Endothelial cell (in vitro differentiated cells): ENCODE data around the gene FAM222B. TPM values are rescaled to one million over a fixed set of nuclear protein-coding genes. Genes with fewer than 3 reads are reported as not detected.

Source experiments
- DNase-seq: peaks from one replicate; pipeline ENCODE4 v3.0.0; 2021; ENCODE audit warnings: low spot score
- H3K27ac Mint-ChIP-seq: one replicate; pipeline ENCODE4 v1.8.0; 2021; ENCODE audit warnings: mixed read lengths, inconsistent platforms; ENCODE audit not compliant: unreplicated experiment
- H3K27me3 Mint-ChIP-seq: one replicate; pipeline ENCODE4 v1.8.0; 2021; ENCODE audit warnings: mild to moderate bottlenecking, moderate library complexity, mixed read lengths, inconsistent platforms; ENCODE audit not compliant: unreplicated experiment
- H3K36me3 Mint-ChIP-seq: one replicate; pipeline ENCODE4 v1.8.0; 2021; ENCODE audit warnings: mild to moderate bottlenecking, low read depth, mixed read lengths, inconsistent platforms; ENCODE audit not compliant: unreplicated experiment
- H3K4me1 Mint-ChIP-seq: one replicate; pipeline ENCODE4 v1.8.0; 2021; ENCODE audit warnings: mild to moderate bottlenecking, mixed read lengths, inconsistent platforms; ENCODE audit not compliant: unreplicated experiment
- H3K4me3 Mint-ChIP-seq: one replicate; pipeline ENCODE4 v1.8.0; 2021; ENCODE audit warnings: mild to moderate bottlenecking, mixed read lengths, inconsistent platforms; ENCODE audit not compliant: unreplicated experiment
- H3K9me3 Mint-ChIP-seq: one replicate; pipeline ENCODE4 v1.8.0; 2021; ENCODE audit warnings: mixed read lengths, inconsistent platforms; ENCODE audit not compliant: unreplicated experiment
- total RNA-seq: library from RNA; stranded (reverse); fragmentation: NEBNext Ultra II Directional; extraction: Animal tissue kit (Norgen Biotek cat#: 25700); gene quantifications from one replicate; pipeline ENCODE4 v1.2.1, GENCODE V29; 2021; ENCODE audit not compliant: unreplicated experiment
- TF ChIP-seq, protein P1 (sequence below): fragments of 200-600 bp; sonication (generic); IDR thresholded peaks from one replicate; pipeline ENCODE4 v1.5.0; 2021; ENCODE audit warnings: antibody characterized with exemption; ENCODE audit not compliant: unreplicated experiment

FAM222B gene
- total RNA-seq, 1 donor from 2014 or later, result 69.9 TPM

DNA sequence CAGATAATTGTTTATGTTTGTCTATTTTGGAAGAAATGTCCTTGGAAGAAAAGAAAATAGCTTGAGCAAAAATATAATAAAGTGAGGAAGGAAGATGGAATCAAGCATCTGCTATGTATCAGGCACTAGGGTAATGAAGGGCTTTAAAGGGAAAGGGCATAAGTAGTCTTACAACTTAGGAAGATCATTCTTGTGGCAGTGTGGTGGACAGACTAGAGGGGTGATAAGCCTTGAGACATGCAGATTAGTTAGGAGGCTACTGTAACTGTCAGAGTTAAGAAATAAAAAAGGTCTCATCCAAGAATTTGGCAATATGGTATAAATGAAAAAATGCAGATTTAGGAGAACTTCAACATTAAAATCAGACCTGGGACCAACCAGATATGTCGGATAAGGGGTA, 14.9 kb downstream of the FAM222B start:
- peaks cover 13% of the 10 kb centered on the region for H3K36me3 Mint-ChIP-seq
- no peak overlapping the region for H3K4me3 Mint-ChIP-seq
- peak overlapping the region; percentile 50 for H3K27ac Mint-ChIP-seq

DNA sequence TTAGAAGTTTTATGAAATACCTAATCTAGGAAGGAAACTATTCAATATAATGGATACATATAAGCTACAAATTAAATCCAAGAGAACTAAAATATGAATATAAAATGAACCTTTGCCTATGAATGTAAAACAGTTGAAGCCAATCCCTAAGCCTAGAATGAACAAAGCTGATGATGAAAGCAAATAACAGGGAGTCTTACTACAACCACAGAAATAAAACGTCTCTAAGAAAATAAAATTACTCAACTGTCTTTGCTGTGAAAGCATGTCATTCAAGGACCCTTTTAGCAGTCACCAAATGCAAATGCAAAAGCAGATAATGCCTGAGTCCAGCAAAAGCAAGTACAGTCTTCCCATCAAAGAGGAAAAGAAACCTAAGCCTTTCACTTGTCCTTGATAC, 23.0 kb downstream of the FAM222B start:
- DNase-seq, result no peak
- TF ChIP-seq, protein P1, sequence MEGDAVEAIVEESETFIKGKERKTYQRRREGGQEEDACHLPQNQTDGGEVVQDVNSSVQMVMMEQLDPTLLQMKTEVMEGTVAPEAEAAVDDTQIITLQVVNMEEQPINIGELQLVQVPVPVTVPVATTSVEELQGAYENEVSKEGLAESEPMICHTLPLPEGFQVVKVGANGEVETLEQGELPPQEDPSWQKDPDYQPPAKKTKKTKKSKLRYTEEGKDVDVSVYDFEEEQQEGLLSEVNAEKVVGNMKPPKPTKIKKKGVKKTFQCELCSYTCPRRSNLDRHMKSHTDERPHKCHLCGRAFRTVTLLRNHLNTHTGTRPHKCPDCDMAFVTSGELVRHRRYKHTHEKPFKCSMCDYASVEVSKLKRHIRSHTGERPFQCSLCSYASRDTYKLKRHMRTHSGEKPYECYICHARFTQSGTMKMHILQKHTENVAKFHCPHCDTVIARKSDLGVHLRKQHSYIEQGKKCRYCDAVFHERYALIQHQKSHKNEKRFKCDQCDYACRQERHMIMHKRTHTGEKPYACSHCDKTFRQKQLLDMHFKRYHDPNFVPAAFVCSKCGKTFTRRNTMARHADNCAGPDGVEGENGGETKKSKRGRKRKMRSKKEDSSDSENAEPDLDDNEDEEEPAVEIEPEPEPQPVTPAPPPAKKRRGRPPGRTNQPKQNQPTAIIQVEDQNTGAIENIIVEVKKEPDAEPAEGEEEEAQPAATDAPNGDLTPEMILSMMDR, result no peak
- H3K27ac Mint-ChIP-seq, result no peak overlapping the region
- H3K9me3 Mint-ChIP-seq, result no peaks in the 10 kb centered on the region
- H3K4me3 Mint-ChIP-seq, result no peak overlapping the region
- H3K36me3 Mint-ChIP-seq, result peaks cover 3% of the 10 kb centered on the region
- no peaks in the 10 kb centered on the region for H3K27me3 Mint-ChIP-seq
- peaks cover 9% of the 10 kb centered on the region for H3K4me1 Mint-ChIP-seq

More for the DNA sequence above, 14.9 kb downstream of the FAM222B start:
- H3K9me3 Mint-ChIP-seq, result no peaks in the 10 kb centered on the region
- DNase-seq, result no peak
- TF ChIP-seq, protein P1, result no peak
- H3K27me3 Mint-ChIP-seq, result peaks cover 3% of the 10 kb centered on the region
- H3K4me1 Mint-ChIP-seq, result peaks cover 9% of the 10 kb centered on the region

DNA sequence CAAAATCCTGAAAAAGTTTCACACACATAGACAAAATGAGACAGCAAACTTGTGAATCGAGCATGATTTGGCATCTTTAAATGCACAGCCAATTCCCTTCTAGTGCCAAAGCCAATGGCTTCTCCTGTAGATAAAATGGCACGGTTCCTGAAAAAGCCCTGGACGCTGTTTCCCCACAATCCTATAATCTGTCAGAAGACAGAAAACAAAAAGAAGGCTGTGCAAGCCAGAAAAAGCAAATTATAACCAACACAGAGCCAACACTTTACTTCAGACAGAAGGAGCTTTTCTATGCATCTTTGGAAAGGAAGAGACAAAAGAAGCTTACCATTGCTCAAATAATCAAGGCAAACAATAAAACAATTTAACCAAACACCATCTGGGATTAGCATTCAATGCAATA, 23.8 kb downstream of the FAM222B start:
- H3K9me3 Mint-ChIP-seq, result no peaks in the 10 kb centered on the region
- H3K27me3 Mint-ChIP-seq, result no peaks in the 10 kb centered on the region
- no peak overlapping the region for H3K4me3 Mint-ChIP-seq
- peaks cover 9% of the 10 kb centered on the region for H3K4me1 Mint-ChIP-seq
- no peaks in the 10 kb centered on the region for H3K36me3 Mint-ChIP-seq
- TF ChIP-seq, protein P1, result no peak
- H3K27ac Mint-ChIP-seq, result no peak overlapping the region
- DNase-seq, result no peak

DNA sequence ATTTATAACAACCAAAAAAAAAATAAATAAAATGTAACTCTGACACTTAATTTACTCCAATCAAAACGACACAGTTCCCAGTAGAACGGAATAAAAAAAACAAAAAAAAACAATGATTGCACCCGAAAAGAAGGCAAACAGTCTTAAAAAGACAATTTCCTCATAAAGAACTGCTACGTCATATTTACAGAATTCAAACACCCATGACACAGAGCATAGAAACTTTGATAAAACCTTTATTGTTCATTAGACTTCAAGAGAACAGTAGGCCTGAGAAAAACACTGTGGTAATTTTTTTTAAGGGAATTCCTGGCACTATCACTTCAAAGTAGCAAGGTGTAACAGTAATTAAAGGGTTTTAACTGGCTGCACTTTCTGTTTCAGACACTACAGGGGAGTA, 26.1 kb downstream of the FAM222B start:
- Mint-ChIP-seq H3K4me3 (no peak overlapping the region), H3K27me3 (peaks cover 2% of the 10 kb centered on the region), H3K27ac (no peak overlapping the region), H3K4me1 (peaks cover 6% of the 10 kb centered on the region), H3K9me3 (no peaks in the 10 kb centered on the region), H3K36me3 (peaks cover under 1% of the 10 kb centered on the region)
- TF ChIP-seq, protein P1, result no peak
- no peak for DNase-seq

DNA sequence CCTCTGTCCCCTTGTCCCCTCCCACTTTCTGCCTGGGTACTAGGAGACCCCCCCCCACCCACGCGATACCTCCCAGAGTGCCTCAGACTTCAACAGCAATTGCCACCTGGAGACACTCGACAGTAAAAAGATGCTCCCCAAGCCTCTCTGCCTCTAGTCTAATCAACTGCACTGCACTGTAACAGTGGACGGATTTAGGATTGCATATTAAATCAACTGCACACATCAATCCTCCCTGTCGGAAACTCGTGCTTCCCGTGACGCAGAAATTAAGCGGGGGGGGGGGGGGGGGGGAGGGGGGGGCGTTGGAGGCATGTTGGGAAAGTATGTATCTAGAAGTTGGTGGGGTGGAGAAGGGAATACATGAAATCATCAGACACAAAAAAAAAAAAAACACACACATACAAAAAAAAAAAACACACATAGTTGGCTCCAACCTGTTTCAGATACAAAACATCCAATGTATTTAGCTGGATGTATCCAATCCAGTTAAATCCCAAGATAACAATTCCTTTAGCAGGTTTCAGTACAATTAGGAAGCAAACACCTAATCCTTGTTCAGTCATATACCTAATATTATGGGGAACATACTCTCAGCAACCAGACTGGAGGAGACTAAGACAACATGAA, 29.7 kb downstream of the FAM222B start:
- Mint-ChIP-seq H3K27me3 (peaks cover 7% of the 10 kb centered on the region), H3K27ac (peak overlapping the region; percentile 94), H3K36me3 (peaks cover 3% of the 10 kb centered on the region), H3K4me3 (peak overlapping the region; percentile 89), H3K4me1 (peaks cover 29% of the 10 kb centered on the region), H3K9me3 (no peaks in the 10 kb centered on the region)
- TF ChIP-seq, protein P1, result no peak
- DNase-seq, result no peak
